ENCODE data around the gene HLA-DRB1. TPM values are rescaled to one million over a fixed set of nuclear protein-coding genes. Genes with fewer than 3 reads are reported as not detected.
"Not testable (repeated sequence)": the region's sequence is repeated elsewhere in the genome, so short reads cannot be mapped to it uniquely, and the experiment has no call there.

HLA-DRB1 gene
- polyA plus RNA-seq, 2 of the 4 experiments (the other 2 are of a cell fraction), result not detected

- ChIA-PET CTCF (no interaction called here), POLR2A (no interaction called here)
- Histone ChIP-seq H3K4me1 (no peaks in the 10 kb centered on the region), H3K4me2 (no peak overlapping the region), H3K27ac (no peak overlapping the region), H3K9me3 (no peaks in the 10 kb centered on the region), H3K4me3 (no peak overlapping the region)
- no peak for ATAC-seq
- 33% methylated on average over 3 of the region's 5 CpGs for WGBS (ENCODE audit: missing lambda C conversion rate)
- DNase-seq (ENCODE audit: low read depth in 1 of 2, low spot score in 1 of 2), result no peak
- TF ChIP-seq HEYL (CRISPR knock-in tag; IDR thresholded peaks at IDR 0.05), result no peak
- TF ChIP-seq PHF8 (IDR thresholded peaks at IDR 0.05; ENCODE audit: borderline replicate concordance, low read depth), result no peak
- no peak for TF ChIP-seq MAX (IDR thresholded peaks at IDR 0.05)
- no peak for TF ChIP-seq FOSB (CRISPR knock-in tag; IDR thresholded peaks at IDR 0.05)
- TF ChIP-seq FOXS1 (CRISPR knock-in tag; IDR thresholded peaks at IDR 0.05), result no peak
- TF ChIP-seq RCOR1 (IDR thresholded peaks at IDR 0.05; ENCODE audit: low read depth, low read length), result no peak
- no peak for TF ChIP-seq HOXB5 (CRISPR knock-in tag; IDR thresholded peaks at IDR 0.05)
- no peak for TF ChIP-seq GATA3 (IDR thresholded peaks at IDR 0.05; ENCODE audit: borderline replicate concordance)
- no peak for TF ChIP-seq CEBPB (IDR thresholded peaks at IDR 0.05)
- no peak for TF ChIP-seq ZSCAN20 (CRISPR knock-in tag; IDR thresholded peaks at IDR 0.05)
- no peak for TF ChIP-seq RAD21 (conservative IDR thresholded peaks at IDR 0.05 in 1 of 2, IDR thresholded peaks at IDR 0.05 in 1 of 2)
- no peak for TF ChIP-seq KDM1A (IDR thresholded peaks at IDR 0.05; ENCODE audit: low read depth)
- no peak for TF ChIP-seq HOXB13 (CRISPR knock-in tag; IDR thresholded peaks at IDR 0.05; ENCODE audit: low read depth)
- TF ChIP-seq TP53 (CRISPR knock-in tag; IDR thresholded peaks at IDR 0.05), result no peak
- FAIRE-seq, result no peak
Observed at GRCh38 chr6:32539839-32540238, 49.8 kb downstream of the HLA-DRB1 start.

GRCh38 chr6:32530431-32530793 lies 59.2 kb downstream of the HLA-DRB1 start:
- ATAC-seq; H3K4me3 ChIP-seq; POLR2A ChIA-PET; FAIRE-seq; H3K9me3 ChIP-seq; H3K4me1 ChIP-seq; DNase-seq (ENCODE audit: low read depth in 1 of 2, low spot score in 1 of 2); H3K4me2 ChIP-seq; H3K27ac ChIP-seq: not testable (repeated sequence)
- CTCF ChIA-PET, result interaction anchor here (0.7 kb wide), 1 partner anchor 11 kb away, joined by 3 read pairs; no protein-coding TSS in a partner anchor
- 0% methylated on average over 3 of the region's 3 CpGs for WGBS (ENCODE audit: missing lambda C conversion rate)

GRCh38 chr6:32529697-32530430 lies 59.8 kb downstream of the HLA-DRB1 start, which contains the start of gene HLA-DRB5:
Gene HLA-DRB5 (minus strand): TSS chr6:32530287. CDS start chr6:32530224, 63 bp downstream.
- TF ChIP-seq ZFP36 (IDR thresholded peaks at IDR 0.05; ENCODE audit: borderline replicate concordance, partially characterized antibody) (no peak), SREBF2 (IDR thresholded peaks at IDR 0.05) (no peak), ATOH8 (CRISPR knock-in tag; IDR thresholded peaks at IDR 0.05; ENCODE audit: low read depth) (no peak), FOSB (CRISPR knock-in tag; IDR thresholded peaks at IDR 0.05) (no peak), NR3C1 (IDR thresholded peaks at IDR 0.05) (no peak), ZC3H11A (IDR thresholded peaks at IDR 0.05) (no peak), HEYL (CRISPR knock-in tag; IDR thresholded peaks at IDR 0.05) (no peak), BCL3 (IDR thresholded peaks at IDR 0.05) (no peak), POLR2AphosphoS2 (conservative IDR thresholded peaks at IDR 0.05; ENCODE audit: low read length) (no peak), BHLHE40 (IDR thresholded peaks at IDR 0.05; ENCODE audit: low read depth, low read length) (no peak), PHF8 (IDR thresholded peaks at IDR 0.05; ENCODE audit: borderline replicate concordance, low read depth) (no peak), JUNB (IDR thresholded peaks at IDR 0.05) (no peak), HES2 (IDR thresholded peaks at IDR 0.05) (no peak), RFX5 (IDR thresholded peaks at IDR 0.05) (no peak), CHD2 (IDR thresholded peaks at IDR 0.05; ENCODE audit: low read length, partially characterized antibody) (no peak), CBX2 (IDR thresholded peaks at IDR 0.05; ENCODE audit: borderline replicate concordance, low read depth) (no peak), HOXB13 (CRISPR knock-in tag; IDR thresholded peaks at IDR 0.05; ENCODE audit: low read depth) (no peak)
- Histone ChIP-seq H3K4me2 (no peak within 1 kb of the TSS), H3K9me3 (no peaks in the 10 kb centered on the region), H3K4me3 (no peak within 1 kb of the TSS), H3K27ac (no peak within 1 kb of the TSS), H3K4me1 (no peaks in the 10 kb centered on the region)
- ChIA-PET CTCF (interaction anchor here (0.7 kb wide), 1 partner anchor 11 kb away, joined by 3 read pairs; no protein-coding TSS in a partner anchor), POLR2A (no interaction called here)
- WGBS (ENCODE audit: missing lambda C conversion rate), result 12% methylated on average over 3 of the region's 4 CpGs
- FAIRE-seq (no peak), ATAC-seq (no peak; a peak in 1 of 6 replicates), DNase-seq (ENCODE audit: low read depth in 1 of 2, low spot score in 1 of 2) (no peak)

Measured in A549 (cell line).